CD8-positive, alpha-beta memory T cell (primary cell): ENCODE data around the gene APOO. TPM values are rescaled to one million over a fixed set of nuclear protein-coding genes. Genes with fewer than 3 reads are reported as not detected.

Experiments used
- CTCF ChIA-PET: fragments of 350-600 bp; sonication (Branson Sonifier 250); formaldehyde crosslinking; loops from one replicate; lab custom pipeline; 2021; ENCODE audit warnings: antibody characterized with exemption; lab: Charles Lee
- POLR2A ChIA-PET: fragments of 350-600 bp; sonication (Branson Sonifier 250); formaldehyde crosslinking; loops from one replicate; lab custom pipeline; 2021; ENCODE audit warnings: antibody characterized with exemption; lab: Charles Lee
- DNase-seq, 5 donors: peaks; one replicate each; pipeline versions ENCODE4 v3.0.0 to v3.0.0-alpha.2; 2020 to 2022; ENCODE audit warnings: mixed read lengths in 1 of 5
- H3K27ac ChIP-seq: one replicate; pipeline ENCODE4 v1.7.0; 2013; ENCODE audit warnings: low read depth, mild to moderate bottlenecking, low read length, moderate library complexity
- H3K27me3 ChIP-seq: 2 replicates; pipeline ENCODE4 v1.7.0; 2013; ENCODE audit warnings: low read length, mild to moderate bottlenecking; ENCODE audit not compliant: insufficient read depth, poor library complexity, severe bottlenecking
- H3K36me3 ChIP-seq: 2 replicates; pipeline ENCODE4 v1.7.0; 2013; ENCODE audit warnings: mild to moderate bottlenecking, low read length, moderate library complexity; ENCODE audit not compliant: insufficient read depth
- H3K4me1 ChIP-seq: 2 replicates; pipeline ENCODE4 v1.7.0; 2013; ENCODE audit warnings: mild to moderate bottlenecking, low read length, moderate library complexity; ENCODE audit not compliant: insufficient read depth
- H3K4me3 ChIP-seq: 2 replicates; pipeline ENCODE4 v1.7.0; 2013; ENCODE audit warnings: mild to moderate bottlenecking, low read length
- H3K9me3 ChIP-seq: 2 replicates; pipeline ENCODE4 v1.7.0; 2013; ENCODE audit warnings: mild to moderate bottlenecking, low read length
- H3K27ac Mint-ChIP-seq, 8 donors: one replicate each; pipeline ENCODE4 v1.8.0; 2020 to 2021; ENCODE audit warnings: mixed read lengths in 8 of 8, mild to moderate bottlenecking in 6 of 8, inconsistent platforms in 3 of 8, moderate library complexity in 3 of 8
- H3K27me3 Mint-ChIP-seq, 2 donors: one replicate each; pipeline ENCODE4 v1.8.0; 2020 to 2021; ENCODE audit warnings: mixed read lengths in 2 of 2, mild to moderate bottlenecking in 1 of 2, moderate library complexity in 1 of 2
- H3K36me3 Mint-ChIP-seq, 3 donors: one replicate each; pipeline ENCODE4 v1.8.0; 2020 to 2021; ENCODE audit warnings: mixed read lengths in 3 of 3, inconsistent platforms in 1 of 3, mild to moderate bottlenecking in 1 of 3
- H3K4me1 Mint-ChIP-seq, 3 donors: one replicate each; pipeline ENCODE4 v1.8.0; 2020 to 2021; ENCODE audit warnings: mixed read lengths in 3 of 3, inconsistent platforms in 1 of 3, mild to moderate bottlenecking in 1 of 3
- H3K4me3 Mint-ChIP-seq, 7 donors: one replicate each; pipeline ENCODE4 v1.8.0; 2020 to 2021; ENCODE audit warnings: mixed read lengths in 7 of 7, mild to moderate bottlenecking in 6 of 7, moderate library complexity in 4 of 7, inconsistent platforms in 2 of 7
- H3K9me3 Mint-ChIP-seq, 5 donors: one replicate each; pipeline ENCODE4 v1.8.0; 2020 to 2022; ENCODE audit warnings: mixed read lengths in 5 of 5, mild to moderate bottlenecking in 3 of 5, moderate library complexity in 2 of 5, inconsistent platforms in 1 of 5
- polyA plus RNA-seq: library from polyadenylated mRNA; unstranded; fragments of 300-500 nt; fragmentation: Illumina TruSeq; gene quantifications from one replicate; pipeline ENCODE4 v1.2.3, GENCODE V29; 2021
- total RNA-seq, 2 experiments: library from RNA; stranded (reverse); gene quantifications; one replicate each; pipeline ENCODE4 v1.2.3, GENCODE V29; 2021

APOO gene
- total and polyA plus RNA-seq, 3 experiments from 2014 or later = 20.0 to 42.6 (median 38.3) TPM

GRCh38 chrX:23821847-23822246 lies 85.9 kb downstream of the APOO start:
- H3K27ac Mint-ChIP-seq = no peak overlapping the region

GRCh38 chrX:23820235-23820782 lies 87.4 kb downstream of the APOO start:
- no peak overlapping the region for H3K27ac Mint-ChIP-seq
- Histone ChIP-seq H3K9me3 (no peaks in the 10 kb centered on the region), H3K27me3 (no peaks in the 10 kb centered on the region), H3K27ac (no peak overlapping the region), H3K36me3 (no peaks in the 10 kb centered on the region), H3K4me1 (no peaks in the 10 kb centered on the region), H3K4me3 (no peak overlapping the region)
- H3K4me3 Mint-ChIP-seq = no peak overlapping the region
- POLR2A ChIA-PET = no interaction called here
- peaks cover 0 to 8% of the 10 kb centered on the region in 2 donors for H3K27me3 Mint-ChIP-seq
- CTCF ChIA-PET = no interaction called here
- H3K4me1 Mint-ChIP-seq = no peaks in the 10 kb centered on the region
- DNase-seq = no peak
- no peaks in the 10 kb centered on the region for H3K9me3 Mint-ChIP-seq
- H3K36me3 Mint-ChIP-seq = no peaks in the 10 kb centered on the region

More at GRCh38 chrX:23821847-23822246, 85.9 kb downstream of the APOO start:
- H3K27ac ChIP-seq = no peak overlapping the region
- no peak overlapping the region for H3K4me3 ChIP-seq
- Mint-ChIP-seq H3K4me3 (no peak overlapping the region), H3K9me3 (no peaks in the 10 kb centered on the region), H3K36me3 (no peaks in the 10 kb centered on the region), H3K4me1 (no peaks in the 10 kb centered on the region), H3K27me3 (peaks cover 0 to 6% of the 10 kb centered on the region in 2 donors)
- H3K36me3 ChIP-seq = no peaks in the 10 kb centered on the region
- no peaks in the 10 kb centered on the region for H3K4me1 ChIP-seq
- POLR2A ChIA-PET = no interaction called here
- no peak for DNase-seq
- no peaks in the 10 kb centered on the region for H3K27me3 ChIP-seq
- no peaks in the 10 kb centered on the region for H3K9me3 ChIP-seq
- CTCF ChIA-PET = no interaction called here

- H3K36me3 Mint-ChIP-seq = no peaks in the 10 kb centered on the region
- H3K27ac Mint-ChIP-seq = peak overlapping the region in 1 of 8 donors; percentile 9
- Histone ChIP-seq H3K27me3 (no peaks in the 10 kb centered on the region), H3K4me3 (no peak overlapping the region), H3K27ac (no peak overlapping the region), H3K4me1 (no peaks in the 10 kb centered on the region), H3K9me3 (no peaks in the 10 kb centered on the region), H3K36me3 (no peaks in the 10 kb centered on the region)
- H3K4me1 Mint-ChIP-seq = no peaks in the 10 kb centered on the region
- DNase-seq = no peak
- H3K4me3 Mint-ChIP-seq = no peak overlapping the region
- ChIA-PET POLR2A (no interaction called here), CTCF (no interaction called here)
- H3K9me3 Mint-ChIP-seq = no peaks in the 10 kb centered on the region
- peaks cover 0 to 8% of the 10 kb centered on the region in 2 donors for H3K27me3 Mint-ChIP-seq
Measured at GRCh38 chrX:23819385-23820234, 88.1 kb downstream of the APOO start.

- Mint-ChIP-seq H3K4me1 (no peaks in the 10 kb centered on the region), H3K36me3 (no peaks in the 10 kb centered on the region), H3K9me3 (peaks cover 0 to 3% (median 0%) of the 10 kb centered on the region in 5 donors), H3K4me3 (no peak overlapping the region), H3K27me3 (peaks cover 0 to 13% of the 10 kb centered on the region in 2 donors), H3K27ac (no peak overlapping the region)
- CTCF ChIA-PET = no interaction called here
- H3K4me3 ChIP-seq = no peak overlapping the region
- H3K4me1 ChIP-seq = no peaks in the 10 kb centered on the region
- POLR2A ChIA-PET = no interaction called here
- no peak overlapping the region for H3K27ac ChIP-seq
- H3K9me3 ChIP-seq = no peaks in the 10 kb centered on the region
- no peak for DNase-seq
- no peaks in the 10 kb centered on the region for H3K36me3 ChIP-seq
- H3K27me3 ChIP-seq = no peaks in the 10 kb centered on the region
Measured at GRCh38 chrX:23817979-23818336, 89.8 kb downstream of the APOO start.

GRCh38 chrX:23816179-23816578 lies 91.6 kb downstream of the APOO start:
- no peaks in the 10 kb centered on the region for H3K36me3 ChIP-seq
- CTCF ChIA-PET = no interaction called here
- DNase-seq = no peak
- H3K9me3 ChIP-seq = no peaks in the 10 kb centered on the region
- H3K27ac Mint-ChIP-seq = no peak overlapping the region
- POLR2A ChIA-PET = interaction anchor here (0.5 kb wide), 1 partner anchor 238 kb away, joined by 3 read pairs; no protein-coding TSS in a partner anchor
- H3K4me1 ChIP-seq = no peaks in the 10 kb centered on the region
- no peaks in the 10 kb centered on the region for H3K27me3 ChIP-seq
- H3K4me1 Mint-ChIP-seq = peaks cover 0 to under 1% (median 0%) of the 10 kb centered on the region in 3 donors
- no peak overlapping the region for H3K27ac ChIP-seq
- no peak overlapping the region for H3K4me3 Mint-ChIP-seq
- no peak overlapping the region for H3K4me3 ChIP-seq
- H3K27me3 Mint-ChIP-seq = peaks cover 0 to 13% of the 10 kb centered on the region in 2 donors
- H3K36me3 Mint-ChIP-seq = no peaks in the 10 kb centered on the region
- H3K9me3 Mint-ChIP-seq = peaks cover 0 to 3% (median 2%) of the 10 kb centered on the region in 5 donors

GRCh38 chrX:23815376-23815775 lies 92.4 kb downstream of the APOO start:
- CTCF ChIA-PET = no interaction called here
- DNase-seq = no peak

GRCh38 chrX:23813808-23814207 lies 93.9 kb downstream of the APOO start:
- H3K27ac ChIP-seq = no peak overlapping the region
- CTCF ChIA-PET = interaction anchor here (1.4 kb wide), 1 partner anchor 88 kb away, joined by 3 read pairs; no protein-coding TSS in a partner anchor
- Mint-ChIP-seq H3K36me3 (no peaks in the 10 kb centered on the region), H3K27ac (no peak overlapping the region), H3K4me1 (peaks cover 0 to 3% (median 0%) of the 10 kb centered on the region in 3 donors), H3K27me3 (peaks cover 0 to 12% of the 10 kb centered on the region in 2 donors), H3K4me3 (no peak overlapping the region), H3K9me3 (peaks cover 0 to 3% (median 2%) of the 10 kb centered on the region in 5 donors)
- no peaks in the 10 kb centered on the region for H3K4me1 ChIP-seq
- no peak overlapping the region for H3K4me3 ChIP-seq
- H3K27me3 ChIP-seq = no peaks in the 10 kb centered on the region
- H3K36me3 ChIP-seq = no peaks in the 10 kb centered on the region
- no peak for DNase-seq
- H3K9me3 ChIP-seq = no peaks in the 10 kb centered on the region
- POLR2A ChIA-PET = no interaction called here

More at GRCh38 chrX:23815376-23815775, 92.4 kb downstream of the APOO start:
- Mint-ChIP-seq H3K9me3 (peaks cover 0 to 3% (median 2%) of the 10 kb centered on the region in 5 donors), H3K4me1 (peaks cover 0 to 3% (median 0%) of the 10 kb centered on the region in 3 donors), H3K4me3 (no peak overlapping the region), H3K27ac (no peak overlapping the region), H3K27me3 (peaks cover 0 to 15% of the 10 kb centered on the region in 2 donors), H3K36me3 (no peaks in the 10 kb centered on the region)
- H3K9me3 ChIP-seq = no peaks in the 10 kb centered on the region
- no peak overlapping the region for H3K4me3 ChIP-seq
- H3K27me3 ChIP-seq = no peaks in the 10 kb centered on the region
- POLR2A ChIA-PET = no interaction called here
- no peaks in the 10 kb centered on the region for H3K4me1 ChIP-seq
- H3K27ac ChIP-seq = no peak overlapping the region
- H3K36me3 ChIP-seq = no peaks in the 10 kb centered on the region

GRCh38 chrX:23811656-23812055 lies 96.1 kb downstream of the APOO start:
- CTCF ChIA-PET = no interaction called here
- Histone ChIP-seq H3K4me3 (no peak overlapping the region), H3K36me3 (no peaks in the 10 kb centered on the region)

More at GRCh38 chrX:23811656-23812055, 96.1 kb downstream of the APOO start:
- Histone ChIP-seq H3K9me3 (no peaks in the 10 kb centered on the region), H3K27me3 (no peaks in the 10 kb centered on the region), H3K4me1 (no peaks in the 10 kb centered on the region), H3K27ac (no peak overlapping the region)
- H3K36me3 Mint-ChIP-seq = no peaks in the 10 kb centered on the region
- H3K27ac Mint-ChIP-seq = no peak overlapping the region
- H3K27me3 Mint-ChIP-seq = peaks cover 0 to 9% of the 10 kb centered on the region in 2 donors
- peaks cover 0 to 3% (median 2%) of the 10 kb centered on the region in 5 donors for H3K9me3 Mint-ChIP-seq
- POLR2A ChIA-PET = no interaction called here
- peaks cover 0 to 3% (median 0%) of the 10 kb centered on the region in 3 donors for H3K4me1 Mint-ChIP-seq
- peak overlapping the region in 1 of 7 donors; percentile 19 for H3K4me3 Mint-ChIP-seq
- DNase-seq = no peak
